Colonic mucosa (tissue), 4 donors: Measurements from ENCODE around the gene PHTF2. TPM values are rescaled to one million over a fixed set of nuclear protein-coding genes. Genes with fewer than 3 reads are reported as not detected.
"Not testable (repeated sequence)": the region's sequence is repeated elsewhere in the genome, so short reads cannot be mapped to it uniquely, and the experiment has no call there.

Experiments
- DNase-seq: peaks from one replicate; pipeline ENCODE4 v3.0.0-alpha.2; 2020
- H3K27ac ChIP-seq: fragments of 200-600 bp; one replicate; pipeline ENCODE4 v1.8.0; 2021
- H3K27me3 ChIP-seq: fragments of 200-600 bp; one replicate; pipeline ENCODE4 v1.8.0; 2021
- H3K36me3 ChIP-seq: fragments of 200-600 bp; one replicate; pipeline ENCODE4 v1.8.0; 2021
- H3K4me1 ChIP-seq: fragments of 200-600 bp; one replicate; pipeline ENCODE4 v1.8.0; 2021; ENCODE audit warnings: mild to moderate bottlenecking
- H3K4me3 ChIP-seq: fragments of 200-600 bp; one replicate; pipeline ENCODE4 v1.8.0; 2021
- H3K9ac ChIP-seq, 2 donors: one replicate each; pipeline ENCODE4 v1.7.0; 2013; ENCODE audit warnings: control low read depth in 2 of 2, low read depth in 2 of 2, low read length in 2 of 2
- H3K9me3 ChIP-seq: fragments of 200-600 bp; one replicate; pipeline ENCODE4 v1.8.0; 2021
- intact Hi-C: fragments of 100-400 bp; cut with DNase I; formaldehyde crosslinking; loops from one replicate; pipeline ENCODE4 v1.14.1; 2022
- total RNA-seq, 2 donors: library from RNA; stranded (reverse); fragmentation: NEBNext Ultra II Directional in 1 of 2; extraction: Animal tissue kit (Norgen Biotek cat#: 25700) in 1 of 2; gene quantifications; one replicate each; pipeline ENCODE4 v1.2.1, GENCODE V29; 2021
- TF ChIP-seq, protein P1 (sequence below): fragments of 200-600 bp; IDR thresholded peaks from one replicate; pipeline ENCODE4 v1.8.0; 2022; ENCODE audit warnings: antibody characterized with exemption, mild to moderate bottlenecking
- donor health status: healthy.
- donor health status: DM: no; HTN: no; CAD: no.
- donor health status: DM: no; HTN: no; CAD: no.

The PHTF2 gene
- total RNA-seq, 2 donors from 2014 or later, result 9.7 to 13.9 TPM

GRCh38 chr7:77863860-77864259 lies 65.3 kb downstream of the PHTF2 start:
- Histone ChIP-seq H3K4me3 (no peak overlapping the region), H3K9me3 (no peaks in the 10 kb centered on the region), H3K9ac (no peak overlapping the region), H3K36me3 (no peaks in the 10 kb centered on the region), H3K27me3 (no peaks in the 10 kb centered on the region), H3K4me1 (peaks cover 4% of the 10 kb centered on the region), H3K27ac (no peak overlapping the region)
- no peak for DNase-seq
- intact Hi-C loops, result no loop called here
- TF ChIP-seq, protein P1, sequence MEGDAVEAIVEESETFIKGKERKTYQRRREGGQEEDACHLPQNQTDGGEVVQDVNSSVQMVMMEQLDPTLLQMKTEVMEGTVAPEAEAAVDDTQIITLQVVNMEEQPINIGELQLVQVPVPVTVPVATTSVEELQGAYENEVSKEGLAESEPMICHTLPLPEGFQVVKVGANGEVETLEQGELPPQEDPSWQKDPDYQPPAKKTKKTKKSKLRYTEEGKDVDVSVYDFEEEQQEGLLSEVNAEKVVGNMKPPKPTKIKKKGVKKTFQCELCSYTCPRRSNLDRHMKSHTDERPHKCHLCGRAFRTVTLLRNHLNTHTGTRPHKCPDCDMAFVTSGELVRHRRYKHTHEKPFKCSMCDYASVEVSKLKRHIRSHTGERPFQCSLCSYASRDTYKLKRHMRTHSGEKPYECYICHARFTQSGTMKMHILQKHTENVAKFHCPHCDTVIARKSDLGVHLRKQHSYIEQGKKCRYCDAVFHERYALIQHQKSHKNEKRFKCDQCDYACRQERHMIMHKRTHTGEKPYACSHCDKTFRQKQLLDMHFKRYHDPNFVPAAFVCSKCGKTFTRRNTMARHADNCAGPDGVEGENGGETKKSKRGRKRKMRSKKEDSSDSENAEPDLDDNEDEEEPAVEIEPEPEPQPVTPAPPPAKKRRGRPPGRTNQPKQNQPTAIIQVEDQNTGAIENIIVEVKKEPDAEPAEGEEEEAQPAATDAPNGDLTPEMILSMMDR, result no peak

DNA sequence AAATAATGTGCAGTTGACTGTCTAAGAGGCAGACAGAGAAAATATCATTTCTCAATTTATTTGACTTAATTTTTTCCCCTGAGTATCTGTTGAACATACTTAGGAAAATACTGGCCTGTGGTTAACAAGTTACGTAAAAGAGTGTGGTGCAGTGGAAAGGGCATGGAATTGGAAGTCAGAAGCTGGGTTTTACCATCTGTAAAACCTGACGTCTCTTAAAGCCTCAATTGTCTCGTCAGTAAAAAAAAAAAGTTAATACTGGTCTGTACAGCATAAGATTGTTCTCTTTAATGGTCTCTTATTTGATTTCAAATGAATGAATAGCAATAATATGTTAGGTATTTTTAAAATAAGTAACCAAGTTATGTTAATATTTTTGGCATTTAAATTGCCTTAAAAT lies 67.8 kb downstream of the PHTF2 start:
- Histone ChIP-seq H3K4me3 (no peak overlapping the region), H3K9me3 (no peaks in the 10 kb centered on the region), H3K36me3 (no peaks in the 10 kb centered on the region), H3K27me3 (no peaks in the 10 kb centered on the region), H3K27ac (no peak overlapping the region), H3K4me1 (peaks cover 4% of the 10 kb centered on the region), H3K9ac (no peak overlapping the region)
- DNase-seq, result no peak
- TF ChIP-seq, protein P1, result no peak
- intact Hi-C loops, result no loop called here

GRCh38 chr7:77866786-77867536 lies 68.4 kb downstream of the PHTF2 start:
- no peak overlapping the region for H3K27ac ChIP-seq
- H3K9ac ChIP-seq, result no peak overlapping the region
- no peak overlapping the region for H3K4me3 ChIP-seq
- H3K36me3 ChIP-seq, result no peaks in the 10 kb centered on the region
- H3K4me1 ChIP-seq, result peaks cover 4% of the 10 kb centered on the region
- H3K9me3 ChIP-seq, result no peaks in the 10 kb centered on the region
- DNase-seq, result no peak
- no peaks in the 10 kb centered on the region for H3K27me3 ChIP-seq
- TF ChIP-seq, protein P1, result no peak
- intact Hi-C loops, result no loop called here

GRCh38 chr7:77867537-77867865 lies 68.9 kb downstream of the PHTF2 start:
- Histone ChIP-seq H3K27ac (no peak overlapping the region), H3K27me3 (no peaks in the 10 kb centered on the region), H3K9me3 (no peaks in the 10 kb centered on the region), H3K4me3 (no peak overlapping the region), H3K36me3 (no peaks in the 10 kb centered on the region), H3K9ac (no peak overlapping the region), H3K4me1 (peaks cover 4% of the 10 kb centered on the region)
- intact Hi-C loops, result no loop called here
- TF ChIP-seq, protein P1, result no peak
- no peak for DNase-seq

DNA sequence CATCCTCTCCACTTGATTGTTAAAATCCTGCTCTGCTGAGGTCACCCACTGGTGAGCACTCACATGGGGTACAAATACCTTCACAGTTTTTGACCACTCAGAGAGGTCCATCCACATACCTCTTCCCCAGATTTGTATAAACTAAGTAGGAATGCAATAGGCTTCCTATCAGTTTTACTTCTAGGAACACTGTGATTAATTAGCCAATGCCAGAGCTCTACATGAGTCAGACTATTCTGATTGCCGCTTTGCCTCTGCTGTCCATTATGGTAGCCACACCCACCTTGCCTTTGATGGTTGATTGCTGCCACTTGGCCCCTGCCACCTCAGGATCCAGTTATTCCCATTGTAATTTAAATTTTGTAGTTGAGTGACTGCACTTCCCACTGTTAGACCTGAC lies 73.7 kb downstream of the PHTF2 start:
- not testable (repeated sequence) for DNase-seq, H3K4me1 ChIP-seq, H3K27ac ChIP-seq, H3K27me3 ChIP-seq, H3K9me3 ChIP-seq, H3K36me3 ChIP-seq, H3K9ac ChIP-seq, H3K4me3 ChIP-seq
- intact Hi-C loops, result loop anchor here (10.0 kb wide), 1 partner anchor 57 kb away; no protein-coding TSS in a partner anchor

DNA sequence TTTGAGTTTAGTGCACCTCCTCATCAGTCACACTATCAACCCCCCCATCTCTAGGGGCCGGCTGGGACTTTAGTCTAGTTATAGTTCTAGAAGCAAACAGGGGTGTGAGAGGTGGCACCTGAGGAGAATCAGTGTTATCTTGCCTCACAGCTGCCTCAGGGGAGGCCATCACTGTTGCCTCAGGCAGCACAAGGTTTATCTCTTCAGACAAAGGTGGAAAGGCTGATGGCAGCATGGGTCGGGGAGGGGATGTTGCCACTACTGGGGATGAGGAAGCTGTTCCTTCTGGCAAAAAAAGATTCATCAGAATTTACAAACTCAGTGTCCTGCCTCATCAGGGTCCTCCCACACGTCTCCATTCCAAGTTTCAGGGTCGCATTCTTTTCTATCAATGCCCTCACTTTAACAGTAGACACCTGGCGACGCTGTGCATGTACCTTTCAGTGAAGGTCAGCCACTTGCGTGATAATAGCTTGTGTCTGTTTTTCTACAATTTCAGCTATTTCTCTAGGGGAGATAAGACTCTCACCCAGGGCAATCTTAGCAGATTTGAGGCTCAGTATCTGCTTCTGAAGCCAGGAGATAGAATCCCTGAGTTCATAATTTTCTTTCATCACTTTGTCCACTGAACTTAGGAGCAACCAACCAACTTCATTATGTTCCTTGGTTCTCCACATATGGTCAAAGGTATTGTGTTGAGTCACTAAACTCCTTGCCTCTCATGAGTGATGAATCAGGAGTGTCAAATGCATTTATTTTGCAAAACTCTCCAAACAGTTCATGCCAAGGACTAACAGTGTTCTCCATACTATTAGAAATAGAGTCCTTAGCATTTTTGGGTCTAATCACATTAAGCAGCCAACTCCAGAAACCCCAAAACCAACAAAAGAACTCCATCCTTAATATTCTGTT lies 75.1 kb downstream of the PHTF2 start:
- H3K27ac ChIP-seq, H3K4me3 ChIP-seq, DNase-seq, H3K27me3 ChIP-seq, H3K36me3 ChIP-seq, H3K4me1 ChIP-seq, H3K9me3 ChIP-seq, H3K9ac ChIP-seq: not testable (repeated sequence)
- intact Hi-C loops, result loop anchor here (10.0 kb wide), 1 partner anchor 59 kb away; no protein-coding TSS in a partner anchor
